Vagina (tissue), 2 donors: ENCODE data around the gene GUCD1. TPM values are rescaled to one million over a fixed set of nuclear protein-coding genes. Genes with fewer than 3 reads are reported as not detected.

Experiments used
- DNase-seq, 2 donors: peaks; one replicate each; pipeline ENCODE4 v3.0.0-alpha.2; 2017; ENCODE audit errors: extremely low spot score in 2 of 2
- H3K27ac ChIP-seq: fragments of 200-600 bp; sonication (generic); one replicate; pipeline ENCODE4 v1.5.1; 2019
- H3K27me3 ChIP-seq: fragments of 200-600 bp; sonication (generic); one replicate; pipeline ENCODE4 v1.5.1; 2019
- H3K36me3 ChIP-seq, 2 donors: fragments of 200-600 bp; sonication (generic); one replicate each; pipeline ENCODE4 v1.5.1; 2017 to 2019
- H3K4me1 ChIP-seq: fragments of 200-600 bp; sonication (generic); one replicate; pipeline ENCODE4 v1.5.1; 2019
- H3K4me3 ChIP-seq, 2 donors: fragments of 200-600 bp; sonication (generic); 1 replicate in 1 of 2; 2 replicates in 1 of 2; pipeline ENCODE4 v1.5.1; 2016 to 2019
- H3K9me3 ChIP-seq: fragments of 200-600 bp; sonication (generic); one replicate; pipeline ENCODE4 v1.5.1; 2019
- POLR2A ChIP-seq, 2 donors: fragments of 450-650 bp; IDR thresholded peaks; one replicate each; pipeline ENCODE4 v1.6.1; 2017; ENCODE audit warnings: antibody characterized with exemption in 2 of 2, mild to moderate bottlenecking in 2 of 2, moderate library complexity in 2 of 2
- POLR2AphosphoS5 ChIP-seq, 2 donors: sonication (generic); formaldehyde crosslinking; IDR thresholded peaks; one replicate each; pipeline ENCODE4 v1.9.0; 2017; ENCODE audit warnings: antibody characterized with exemption in 2 of 2, mild to moderate bottlenecking in 2 of 2, low read depth in 1 of 2; ENCODE audit not compliant: insufficient read depth in 1 of 2
- intact Hi-C: fragments of 100-400 bp; cut with DNase I; formaldehyde crosslinking; loops from one replicate; pipeline ENCODE4 v1.15.1; 2023
- total RNA-seq: library from RNA; depleted of rRNA; stranded (reverse); fragments of >200 nt; gene quantifications from one replicate; pipeline ENCODE4 v1.2.3, GENCODE V29; 2016
- TF ChIP-seq, protein P1 (sequence below), 3 experiments: fragments of 450-650 bp in 2 of 3; fragments of 200-600 bp in 1 of 3; sonication (generic) in 1 of 3; IDR thresholded peaks; one replicate each; pipeline ENCODE4 v1.5.1; 2017 to 2019; ENCODE audit warnings: antibody characterized with exemption in 3 of 3, mild to moderate bottlenecking in 2 of 3, moderate library complexity in 2 of 3

The GUCD1 gene
- total RNA-seq, 1 donor from 2014 or later = 81.8 TPM

DNA sequence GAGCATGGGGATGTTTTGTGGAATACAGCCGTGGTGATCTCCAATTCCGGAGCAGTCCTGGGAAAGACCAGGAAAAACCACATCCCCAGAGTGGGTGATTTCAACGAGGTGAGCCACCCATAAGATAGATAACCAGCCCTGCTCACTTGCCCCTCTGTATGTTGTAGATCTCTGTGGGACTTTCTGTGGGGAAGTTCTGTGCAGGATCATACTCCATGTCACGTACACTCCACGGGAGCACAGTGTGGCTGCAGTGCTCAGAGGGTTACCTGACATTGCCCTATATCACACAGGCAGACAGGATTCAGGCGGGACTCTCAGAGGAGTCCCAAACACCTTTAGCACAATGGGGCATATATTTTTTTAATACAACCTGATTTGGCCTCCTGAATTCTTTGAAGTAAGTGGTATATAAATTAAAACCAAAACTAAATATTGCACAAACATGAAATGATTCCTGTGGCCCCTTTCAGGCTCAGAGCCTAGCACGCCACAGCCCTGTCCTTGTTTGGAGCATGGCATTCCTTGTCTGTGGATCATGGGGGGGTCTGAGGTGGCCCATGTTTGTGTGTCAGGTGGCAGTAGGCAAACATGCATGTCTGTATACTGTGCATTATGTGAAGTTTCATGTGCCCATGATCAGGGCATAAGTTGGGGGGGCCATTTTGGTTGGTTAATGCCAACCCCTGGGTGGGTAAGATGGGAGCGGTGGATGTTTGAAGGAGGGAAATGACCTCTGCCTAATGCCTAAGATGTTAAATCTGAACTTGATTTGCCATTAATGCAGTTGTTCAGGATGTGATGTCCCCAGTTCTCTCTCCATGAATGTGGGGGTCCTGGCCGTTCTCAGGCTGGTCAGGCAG lies 41.3 kb downstream of the GUCD1 start:
- intact Hi-C loops = no loop called here
- Histone ChIP-seq H3K36me3 (no peaks in the 10 kb centered on the region), H3K9me3 (no peaks in the 10 kb centered on the region), H3K4me3 (no peak overlapping the region), H3K4me1 (peaks cover 17% of the 10 kb centered on the region), H3K27me3 (no peaks in the 10 kb centered on the region), H3K27ac (no peak overlapping the region)
- TF ChIP-seq POLR2A (IDR thresholded peaks at IDR 0.05) (no peak), POLR2AphosphoS5 (IDR thresholded peaks at IDR 0.05; ENCODE audit: insufficient read depth in 1 of 2, low read depth in 1 of 2) (no peak)
- TF ChIP-seq, protein P1, sequence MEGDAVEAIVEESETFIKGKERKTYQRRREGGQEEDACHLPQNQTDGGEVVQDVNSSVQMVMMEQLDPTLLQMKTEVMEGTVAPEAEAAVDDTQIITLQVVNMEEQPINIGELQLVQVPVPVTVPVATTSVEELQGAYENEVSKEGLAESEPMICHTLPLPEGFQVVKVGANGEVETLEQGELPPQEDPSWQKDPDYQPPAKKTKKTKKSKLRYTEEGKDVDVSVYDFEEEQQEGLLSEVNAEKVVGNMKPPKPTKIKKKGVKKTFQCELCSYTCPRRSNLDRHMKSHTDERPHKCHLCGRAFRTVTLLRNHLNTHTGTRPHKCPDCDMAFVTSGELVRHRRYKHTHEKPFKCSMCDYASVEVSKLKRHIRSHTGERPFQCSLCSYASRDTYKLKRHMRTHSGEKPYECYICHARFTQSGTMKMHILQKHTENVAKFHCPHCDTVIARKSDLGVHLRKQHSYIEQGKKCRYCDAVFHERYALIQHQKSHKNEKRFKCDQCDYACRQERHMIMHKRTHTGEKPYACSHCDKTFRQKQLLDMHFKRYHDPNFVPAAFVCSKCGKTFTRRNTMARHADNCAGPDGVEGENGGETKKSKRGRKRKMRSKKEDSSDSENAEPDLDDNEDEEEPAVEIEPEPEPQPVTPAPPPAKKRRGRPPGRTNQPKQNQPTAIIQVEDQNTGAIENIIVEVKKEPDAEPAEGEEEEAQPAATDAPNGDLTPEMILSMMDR (IDR thresholded peaks at IDR 0.05) = no peak
- no peak for DNase-seq

DNA sequence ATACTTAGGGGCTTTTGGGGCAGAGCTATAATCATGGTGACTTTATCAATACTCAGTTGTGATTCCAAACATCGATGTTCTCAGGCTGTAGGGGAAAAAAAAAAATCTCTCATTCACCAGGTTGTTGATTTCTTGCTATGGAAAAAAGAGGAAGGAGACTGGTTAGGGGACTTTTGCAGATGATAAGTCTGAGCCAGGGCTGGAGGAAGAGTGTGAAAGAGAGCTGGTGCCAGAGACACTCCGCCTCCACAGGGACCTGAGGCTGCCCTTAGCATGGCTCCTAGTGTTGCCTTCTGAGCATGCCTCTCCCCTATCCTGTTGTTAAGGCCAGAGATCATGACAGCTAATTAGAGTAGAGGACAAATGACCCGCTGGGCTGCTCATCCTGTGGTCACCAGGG lies 42.9 kb downstream of the GUCD1 start:
- no peak for DNase-seq
- Histone ChIP-seq H3K27me3 (no peaks in the 10 kb centered on the region), H3K9me3 (no peaks in the 10 kb centered on the region), H3K36me3 (no peaks in the 10 kb centered on the region), H3K27ac (no peak overlapping the region), H3K4me1 (peaks cover 17% of the 10 kb centered on the region), H3K4me3 (no peak overlapping the region)
- intact Hi-C loops = no loop called here
- TF ChIP-seq POLR2A (IDR thresholded peaks at IDR 0.05) = no peak
- TF ChIP-seq, protein P1 (IDR thresholded peaks at IDR 0.05) = no peak
- no peak for TF ChIP-seq POLR2AphosphoS5 (IDR thresholded peaks at IDR 0.05; ENCODE audit: insufficient read depth in 1 of 2, low read depth in 1 of 2)

DNA sequence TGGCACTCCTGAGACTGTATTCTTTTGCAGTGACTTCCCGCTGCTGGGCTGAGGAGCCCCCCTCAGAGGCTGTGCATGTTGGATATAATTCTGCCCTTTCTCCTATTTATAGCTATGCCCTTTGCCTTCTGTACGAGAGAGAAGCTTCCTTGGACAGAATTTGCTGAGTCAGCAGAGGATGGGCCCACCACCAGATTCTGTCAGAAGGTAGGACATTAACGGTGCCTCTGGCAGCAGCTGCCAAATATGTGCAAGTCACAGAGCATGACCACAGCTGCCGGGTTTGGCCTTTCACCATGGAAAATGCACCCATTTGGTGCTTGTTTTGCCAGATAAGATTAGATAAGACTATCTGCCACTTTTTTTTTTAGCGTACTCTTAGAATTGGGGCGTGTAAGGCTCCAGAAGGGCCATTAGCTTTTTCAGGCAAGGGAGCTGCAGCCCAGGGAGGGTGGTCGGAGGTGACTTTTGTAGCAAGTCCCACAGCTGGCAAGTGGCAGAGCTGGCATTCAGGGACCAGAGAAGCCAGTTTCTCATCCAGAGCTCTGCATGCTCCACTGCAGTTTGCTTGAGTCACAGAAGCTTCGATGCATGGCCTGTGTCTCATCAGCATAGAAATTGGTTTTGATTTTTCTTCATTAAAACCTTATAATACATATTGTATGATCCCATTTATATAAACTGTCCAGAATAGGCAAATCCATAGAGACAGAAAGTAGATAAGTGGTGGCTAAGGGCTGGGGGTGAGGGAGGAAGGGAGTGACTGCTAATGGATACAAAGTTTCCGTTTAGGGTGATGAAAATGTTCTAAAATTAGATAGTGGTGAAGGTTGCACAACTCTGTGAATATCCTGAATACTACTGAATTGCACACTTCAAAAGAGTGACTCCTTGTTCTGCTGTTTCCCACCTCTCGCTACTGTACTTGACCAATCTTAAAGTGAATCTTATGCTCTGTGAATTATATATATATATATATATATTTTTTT lies 44.0 kb downstream of the GUCD1 start:
- H3K4me3 ChIP-seq = no peak overlapping the region
- no peak for DNase-seq
- intact Hi-C loops = no loop called here
- H3K27me3 ChIP-seq = no peaks in the 10 kb centered on the region
- H3K36me3 ChIP-seq = no peaks in the 10 kb centered on the region
- no peak for TF ChIP-seq POLR2AphosphoS5 (IDR thresholded peaks at IDR 0.05; ENCODE audit: insufficient read depth in 1 of 2, low read depth in 1 of 2)
- TF ChIP-seq POLR2A (IDR thresholded peaks at IDR 0.05) = no peak
- TF ChIP-seq, protein P1 (IDR thresholded peaks at IDR 0.05) = no peak
- peaks cover 10% of the 10 kb centered on the region for H3K4me1 ChIP-seq
- no peaks in the 10 kb centered on the region for H3K9me3 ChIP-seq
- no peak overlapping the region for H3K27ac ChIP-seq

DNA sequence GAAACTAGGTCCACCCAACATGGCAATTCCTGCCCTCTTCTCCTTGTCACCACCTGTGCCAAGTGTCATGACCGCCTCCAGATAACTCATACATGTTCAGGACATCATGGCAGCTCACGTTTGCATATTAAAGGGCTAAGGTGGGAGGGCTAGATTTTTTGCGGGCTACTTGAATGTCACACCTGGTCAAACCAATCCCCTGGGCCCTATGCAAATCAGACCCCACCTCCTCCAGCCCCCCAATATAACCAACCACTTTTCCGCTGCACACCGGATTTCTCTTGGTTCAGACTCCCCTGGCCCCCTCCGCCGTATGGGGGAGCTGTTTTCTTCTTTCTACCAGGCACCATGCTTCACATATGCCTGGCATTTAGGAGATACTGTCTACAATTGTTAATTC lies 47.2 kb downstream of the GUCD1 start:
- no peaks in the 10 kb centered on the region for H3K36me3 ChIP-seq
- TF ChIP-seq POLR2AphosphoS5 (IDR thresholded peaks at IDR 0.05; ENCODE audit: insufficient read depth in 1 of 2, low read depth in 1 of 2) (no peak), POLR2A (IDR thresholded peaks at IDR 0.05) (no peak)
- TF ChIP-seq, protein P1 (IDR thresholded peaks at IDR 0.05) = no peak
- no peak for DNase-seq
- peaks cover 9% of the 10 kb centered on the region for H3K4me1 ChIP-seq
- no peaks in the 10 kb centered on the region for H3K9me3 ChIP-seq
- no peak overlapping the region for H3K27ac ChIP-seq
- H3K4me3 ChIP-seq = no peak overlapping the region
- H3K27me3 ChIP-seq = no peaks in the 10 kb centered on the region
- intact Hi-C loops = no loop called here
